OCI-LY3 (cell line): ENCODE measurements around the gene TSNAX.

Experiments used
- EZH2phosphoT487 ChIP-seq: fragments of 200-600 bp; shearing (Covaris generic); IDR thresholded peaks from 2 replicates; pipeline ENCODE4 v1.6.1; 2018; ENCODE audit warnings: antibody characterized with exemption, mixed run types, low read depth
- TF ChIP-seq, protein P1 (sequence below): fragments of 200-600, 300-600 bp; sonication (generic); IDR thresholded peaks from 2 replicates; pipeline ENCODE4 v1.5.1; 2014; ENCODE audit warnings: antibody characterized with exemption, low read length, low read depth

DNA sequence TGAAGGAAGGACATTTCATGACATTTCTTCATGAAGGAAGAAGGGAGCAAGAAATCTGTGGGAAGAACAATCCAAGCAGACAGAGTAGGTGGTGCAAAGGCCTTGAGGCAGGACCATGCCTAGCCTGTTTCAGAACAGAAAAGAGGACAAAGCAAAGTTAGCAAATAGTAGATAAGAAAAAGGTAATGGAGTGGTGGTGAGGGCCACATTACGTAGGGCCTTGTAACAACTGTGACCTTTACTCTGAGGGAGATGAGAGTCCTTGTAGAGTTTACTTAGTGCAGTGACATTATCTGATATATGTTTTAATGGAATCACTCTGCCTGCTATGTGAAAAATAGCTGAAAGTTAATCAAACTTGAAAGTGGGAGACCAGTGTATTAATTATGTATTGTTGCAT lies 6.4 kb upstream of the TSNAX start:
- TF ChIP-seq, protein P1, sequence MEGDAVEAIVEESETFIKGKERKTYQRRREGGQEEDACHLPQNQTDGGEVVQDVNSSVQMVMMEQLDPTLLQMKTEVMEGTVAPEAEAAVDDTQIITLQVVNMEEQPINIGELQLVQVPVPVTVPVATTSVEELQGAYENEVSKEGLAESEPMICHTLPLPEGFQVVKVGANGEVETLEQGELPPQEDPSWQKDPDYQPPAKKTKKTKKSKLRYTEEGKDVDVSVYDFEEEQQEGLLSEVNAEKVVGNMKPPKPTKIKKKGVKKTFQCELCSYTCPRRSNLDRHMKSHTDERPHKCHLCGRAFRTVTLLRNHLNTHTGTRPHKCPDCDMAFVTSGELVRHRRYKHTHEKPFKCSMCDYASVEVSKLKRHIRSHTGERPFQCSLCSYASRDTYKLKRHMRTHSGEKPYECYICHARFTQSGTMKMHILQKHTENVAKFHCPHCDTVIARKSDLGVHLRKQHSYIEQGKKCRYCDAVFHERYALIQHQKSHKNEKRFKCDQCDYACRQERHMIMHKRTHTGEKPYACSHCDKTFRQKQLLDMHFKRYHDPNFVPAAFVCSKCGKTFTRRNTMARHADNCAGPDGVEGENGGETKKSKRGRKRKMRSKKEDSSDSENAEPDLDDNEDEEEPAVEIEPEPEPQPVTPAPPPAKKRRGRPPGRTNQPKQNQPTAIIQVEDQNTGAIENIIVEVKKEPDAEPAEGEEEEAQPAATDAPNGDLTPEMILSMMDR: no peak
- TF ChIP-seq EZH2phosphoT487: no peak
